A549 (cell line): ENCODE results near the gene PHYKPL.

Experiments
- BCL3 ChIP-seq: fragments of >200 bp; sonication (Bioruptor Twin); formaldehyde crosslinking; IDR thresholded peaks from 3 replicates; pipeline ENCODE4 v1.6.1; 2016
- CHD4 ChIP-seq: fragments of 200-600 bp; sonication (generic); IDR thresholded peaks from 2 replicates; pipeline ENCODE4 v1.6.1; 2016; ENCODE audit warnings: antibody characterized with exemption, mild to moderate bottlenecking, borderline replicate concordance
- TF ChIP-seq, protein P1 (sequence below): fragments of >200 bp; sonication (Bioruptor Twin); formaldehyde crosslinking; IDR thresholded peaks from 3 replicates; pipeline ENCODE4 v1.5.1; 2016

DNA sequence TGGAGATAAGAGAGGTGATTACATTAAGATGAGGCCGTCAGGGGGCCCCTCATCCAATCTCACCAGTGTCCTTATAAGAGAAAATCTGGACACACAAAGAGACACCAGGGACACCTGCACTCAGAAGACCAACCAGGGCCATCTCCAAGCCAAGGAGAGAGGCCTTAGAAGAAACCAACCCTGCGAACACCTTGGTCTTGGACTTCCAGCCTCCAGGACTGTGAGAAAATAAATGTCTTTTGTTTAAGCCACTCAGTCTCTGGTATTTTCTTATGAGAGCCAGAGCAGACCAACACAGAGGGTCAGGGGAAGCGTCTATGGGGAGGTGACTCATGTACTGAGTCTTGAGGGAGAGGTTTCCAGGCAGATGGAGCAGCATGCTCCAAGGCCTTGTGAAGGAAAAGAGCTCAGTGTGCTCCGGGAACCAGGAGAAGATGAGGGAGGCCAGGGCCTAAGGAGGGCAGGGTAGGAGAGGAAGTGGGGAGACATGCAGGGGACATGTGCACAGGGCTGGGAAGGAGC, 5.4 kb downstream of the PHYKPL start:
- no peak for TF ChIP-seq BCL3
- TF ChIP-seq, protein P1, sequence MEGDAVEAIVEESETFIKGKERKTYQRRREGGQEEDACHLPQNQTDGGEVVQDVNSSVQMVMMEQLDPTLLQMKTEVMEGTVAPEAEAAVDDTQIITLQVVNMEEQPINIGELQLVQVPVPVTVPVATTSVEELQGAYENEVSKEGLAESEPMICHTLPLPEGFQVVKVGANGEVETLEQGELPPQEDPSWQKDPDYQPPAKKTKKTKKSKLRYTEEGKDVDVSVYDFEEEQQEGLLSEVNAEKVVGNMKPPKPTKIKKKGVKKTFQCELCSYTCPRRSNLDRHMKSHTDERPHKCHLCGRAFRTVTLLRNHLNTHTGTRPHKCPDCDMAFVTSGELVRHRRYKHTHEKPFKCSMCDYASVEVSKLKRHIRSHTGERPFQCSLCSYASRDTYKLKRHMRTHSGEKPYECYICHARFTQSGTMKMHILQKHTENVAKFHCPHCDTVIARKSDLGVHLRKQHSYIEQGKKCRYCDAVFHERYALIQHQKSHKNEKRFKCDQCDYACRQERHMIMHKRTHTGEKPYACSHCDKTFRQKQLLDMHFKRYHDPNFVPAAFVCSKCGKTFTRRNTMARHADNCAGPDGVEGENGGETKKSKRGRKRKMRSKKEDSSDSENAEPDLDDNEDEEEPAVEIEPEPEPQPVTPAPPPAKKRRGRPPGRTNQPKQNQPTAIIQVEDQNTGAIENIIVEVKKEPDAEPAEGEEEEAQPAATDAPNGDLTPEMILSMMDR, result no peak
- no peak for TF ChIP-seq CHD4
